Measurements from ENCODE around the gene PRRG4. TPM values are rescaled to one million over a fixed set of nuclear protein-coding genes. Genes with fewer than 3 reads are reported as not detected.
"Not testable (repeated sequence)": the region's sequence is repeated elsewhere in the genome, so short reads cannot be mapped to it uniquely, and the experiment has no call there.

The PRRG4 gene
- total RNA-seq, 1 donor from 2014 or later, result 3.7 TPM

DNA sequence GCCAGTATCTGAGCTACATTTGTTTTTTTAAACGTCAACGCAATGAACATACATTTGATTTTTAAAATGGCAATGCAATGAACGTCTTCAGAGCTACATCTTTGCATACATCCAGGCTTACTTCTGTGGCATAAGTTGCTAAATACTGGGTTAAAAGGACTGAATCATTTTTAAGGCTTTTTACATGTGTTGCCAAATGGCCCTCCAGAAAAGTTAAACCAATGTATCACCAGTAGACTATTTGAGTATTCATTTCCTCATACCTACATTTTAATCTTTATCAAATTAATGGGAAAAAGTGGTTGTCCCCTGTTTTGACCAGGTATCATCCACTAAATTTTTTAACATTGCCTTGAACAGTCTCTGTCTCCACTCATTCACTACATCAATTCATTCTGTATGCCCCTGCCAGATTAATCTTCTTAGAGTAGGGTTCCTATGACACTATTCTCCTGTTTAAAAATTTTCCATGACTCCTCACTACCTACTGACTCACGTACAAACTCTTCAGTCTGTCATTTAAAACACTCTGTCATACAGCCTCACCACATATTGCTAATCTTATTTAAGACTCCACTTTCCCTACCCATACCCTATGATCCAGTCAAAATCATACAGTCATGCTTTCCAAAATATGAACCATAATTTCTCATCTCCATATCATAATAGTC is 12.4 kb upstream of the PRRG4 start:
- Histone ChIP-seq H3K36me3 (ENCODE audit: control insufficient read depth, insufficient read depth, low read length) (no peaks in the 10 kb centered on the region), H3K4me3 (ENCODE audit: low read depth, low read length) (no peak overlapping the region), H3K27me3 (ENCODE audit: control insufficient read depth, insufficient read depth, low read length) (no peaks in the 10 kb centered on the region)
- no peak for DNase-seq (ENCODE audit: low read depth)
- TF ChIP-seq, protein P1, sequence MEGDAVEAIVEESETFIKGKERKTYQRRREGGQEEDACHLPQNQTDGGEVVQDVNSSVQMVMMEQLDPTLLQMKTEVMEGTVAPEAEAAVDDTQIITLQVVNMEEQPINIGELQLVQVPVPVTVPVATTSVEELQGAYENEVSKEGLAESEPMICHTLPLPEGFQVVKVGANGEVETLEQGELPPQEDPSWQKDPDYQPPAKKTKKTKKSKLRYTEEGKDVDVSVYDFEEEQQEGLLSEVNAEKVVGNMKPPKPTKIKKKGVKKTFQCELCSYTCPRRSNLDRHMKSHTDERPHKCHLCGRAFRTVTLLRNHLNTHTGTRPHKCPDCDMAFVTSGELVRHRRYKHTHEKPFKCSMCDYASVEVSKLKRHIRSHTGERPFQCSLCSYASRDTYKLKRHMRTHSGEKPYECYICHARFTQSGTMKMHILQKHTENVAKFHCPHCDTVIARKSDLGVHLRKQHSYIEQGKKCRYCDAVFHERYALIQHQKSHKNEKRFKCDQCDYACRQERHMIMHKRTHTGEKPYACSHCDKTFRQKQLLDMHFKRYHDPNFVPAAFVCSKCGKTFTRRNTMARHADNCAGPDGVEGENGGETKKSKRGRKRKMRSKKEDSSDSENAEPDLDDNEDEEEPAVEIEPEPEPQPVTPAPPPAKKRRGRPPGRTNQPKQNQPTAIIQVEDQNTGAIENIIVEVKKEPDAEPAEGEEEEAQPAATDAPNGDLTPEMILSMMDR (IDR thresholded peaks at IDR 0.05; ENCODE audit: insufficient read depth, low read length, poor library complexity, severe bottlenecking), result no peak

DNA sequence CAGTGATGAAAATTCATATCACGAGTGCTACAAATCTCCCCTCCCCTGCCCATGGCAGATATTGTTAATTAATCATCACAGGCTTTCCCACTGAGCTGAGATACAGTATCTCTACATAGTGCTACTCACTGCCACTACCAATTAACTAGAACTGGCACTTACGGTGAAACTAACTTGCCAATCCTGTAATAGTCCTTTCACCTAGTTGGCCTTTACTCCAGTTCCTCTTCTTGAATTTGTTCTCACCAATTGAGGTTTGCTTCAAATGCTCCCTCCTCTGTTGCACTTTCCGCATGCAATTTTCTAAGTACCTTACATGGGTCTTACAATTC is 11.9 kb upstream of the PRRG4 start:
- no peak for DNase-seq (ENCODE audit: low read depth)
- no peak overlapping the region for H3K4me3 ChIP-seq (ENCODE audit: low read depth, low read length)

DNA sequence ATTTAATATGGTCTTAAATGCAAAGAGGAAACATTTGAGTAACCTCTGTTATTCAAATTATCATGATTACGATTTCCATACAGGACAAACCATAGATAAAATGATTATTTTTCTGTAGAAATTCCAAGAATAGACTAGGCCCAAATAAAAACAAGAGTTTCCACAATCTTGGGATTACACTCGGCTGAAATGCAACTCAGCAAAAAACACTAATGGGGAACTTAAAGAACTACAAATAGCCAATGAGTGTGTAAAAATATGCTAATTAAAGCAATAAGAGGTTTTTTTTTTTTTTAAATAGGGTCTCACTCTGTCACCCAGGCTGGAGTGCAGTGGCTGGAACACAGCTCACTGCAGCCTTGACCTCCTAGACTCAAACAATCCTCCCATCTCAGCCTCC is 10.5 kb upstream of the PRRG4 start:
- Histone ChIP-seq H3K4me3 (ENCODE audit: low read depth, low read length) (no peak overlapping the region), H3K27me3 (ENCODE audit: control insufficient read depth, insufficient read depth, low read length) (no peaks in the 10 kb centered on the region), H3K36me3 (ENCODE audit: control insufficient read depth, insufficient read depth, low read length) (no peaks in the 10 kb centered on the region)
- DNase-seq (ENCODE audit: low read depth), result no peak
- TF ChIP-seq, protein P1 (IDR thresholded peaks at IDR 0.05; ENCODE audit: insufficient read depth, low read length, poor library complexity, severe bottlenecking), result no peak

More for the DNA sequence above, 11.9 kb upstream of the PRRG4 start:
- Histone ChIP-seq H3K36me3 (ENCODE audit: control insufficient read depth, insufficient read depth, low read length) (no peaks in the 10 kb centered on the region), H3K27me3 (ENCODE audit: control insufficient read depth, insufficient read depth, low read length) (no peaks in the 10 kb centered on the region)
- TF ChIP-seq, protein P1 (IDR thresholded peaks at IDR 0.05; ENCODE audit: insufficient read depth, low read length, poor library complexity, severe bottlenecking), result no peak

DNA sequence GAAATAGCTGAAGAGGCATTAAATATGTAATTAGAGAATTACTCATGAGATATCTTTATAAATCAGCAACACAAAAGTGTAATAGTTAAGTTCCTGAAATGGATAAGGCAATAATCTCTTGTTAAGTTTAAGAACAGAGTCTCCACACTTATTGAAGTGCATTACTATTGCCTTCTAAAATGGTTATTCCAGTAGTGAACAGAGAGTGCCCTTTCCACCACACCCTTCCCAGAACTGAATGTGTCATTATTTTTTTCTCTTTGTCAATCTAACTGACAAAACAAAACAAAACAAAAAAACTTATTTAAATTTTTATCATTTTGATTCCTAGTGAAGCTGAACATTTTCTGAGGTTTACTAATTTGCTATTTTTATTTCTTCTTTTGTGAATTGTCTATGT is 9.2 kb upstream of the PRRG4 start:
- no peak overlapping the region for H3K4me3 ChIP-seq (ENCODE audit: low read depth, low read length)
- TF ChIP-seq, protein P1 (IDR thresholded peaks at IDR 0.05; ENCODE audit: insufficient read depth, low read length, poor library complexity, severe bottlenecking), result no peak

DNA sequence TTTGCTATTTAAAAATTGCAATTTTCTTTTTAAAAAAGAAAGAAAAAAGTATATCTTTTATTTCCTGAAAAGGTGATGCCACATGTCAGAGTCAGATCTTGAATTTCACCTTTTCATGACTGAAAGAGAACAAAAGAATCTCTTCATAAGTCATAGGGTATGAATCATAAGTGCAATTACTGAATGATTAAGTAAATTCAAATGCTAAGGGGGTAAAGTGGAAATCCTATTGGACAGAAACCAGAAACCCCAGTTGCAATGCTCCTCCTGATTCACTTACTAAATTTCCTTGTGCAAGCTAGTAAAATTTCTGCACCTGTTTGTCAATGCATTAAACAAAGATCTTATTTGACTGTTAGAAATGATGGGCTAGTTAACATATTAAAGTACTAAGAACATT is 8.2 kb upstream of the PRRG4 start:
- TF ChIP-seq, protein P1 (IDR thresholded peaks at IDR 0.05; ENCODE audit: insufficient read depth, low read length, poor library complexity, severe bottlenecking), result no peak
- H3K27me3 ChIP-seq (ENCODE audit: control insufficient read depth, insufficient read depth, low read length), result no peaks in the 10 kb centered on the region
- no peak for DNase-seq (ENCODE audit: low read depth)
- H3K36me3 ChIP-seq (ENCODE audit: control insufficient read depth, insufficient read depth, low read length), result no peaks in the 10 kb centered on the region
- H3K4me3 ChIP-seq (ENCODE audit: low read depth, low read length), result no peak overlapping the region

More for the DNA sequence above, 9.2 kb upstream of the PRRG4 start:
- Histone ChIP-seq H3K27me3 (ENCODE audit: control insufficient read depth, insufficient read depth, low read length) (no peaks in the 10 kb centered on the region), H3K36me3 (ENCODE audit: control insufficient read depth, insufficient read depth, low read length) (no peaks in the 10 kb centered on the region)
- DNase-seq (ENCODE audit: low read depth), result no peak

DNA sequence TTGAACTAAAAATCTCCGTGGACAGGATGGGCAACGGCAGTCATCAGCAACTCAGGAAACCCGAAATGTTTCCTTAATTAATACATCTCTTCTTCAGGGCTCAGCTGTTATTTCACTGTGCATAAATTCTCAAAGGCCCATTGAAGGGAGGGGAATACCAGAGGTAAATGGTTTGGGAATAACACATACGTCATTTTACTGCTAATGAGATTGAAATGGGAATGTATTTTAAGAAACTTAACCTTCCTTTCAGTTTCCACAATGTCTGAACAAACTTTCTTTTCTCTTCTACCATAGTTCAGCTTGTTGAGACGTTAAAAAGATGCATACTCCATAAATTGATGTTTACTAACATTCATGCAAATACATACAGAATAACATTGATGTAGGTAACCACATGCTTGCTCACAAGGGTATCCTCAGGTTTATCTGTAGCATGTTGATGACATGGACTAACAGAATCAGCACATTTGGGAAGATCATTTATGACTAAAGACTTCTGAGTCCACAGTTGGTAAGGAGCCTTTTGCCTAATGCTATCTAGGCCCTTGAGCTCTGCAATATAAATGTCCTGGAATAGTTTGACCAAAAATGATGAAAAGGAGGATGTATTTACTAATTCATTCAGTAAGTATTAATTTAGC is 7.7 kb upstream of the PRRG4 start:
- TF ChIP-seq, protein P1 (IDR thresholded peaks at IDR 0.05; ENCODE audit: insufficient read depth, low read length, poor library complexity, severe bottlenecking), result no peak
- Histone ChIP-seq H3K4me3 (ENCODE audit: low read depth, low read length) (no peak overlapping the region), H3K27me3 (ENCODE audit: control insufficient read depth, insufficient read depth, low read length) (no peaks in the 10 kb centered on the region), H3K36me3 (ENCODE audit: control insufficient read depth, insufficient read depth, low read length) (no peaks in the 10 kb centered on the region)
- DNase-seq (ENCODE audit: low read depth), result no peak

DNA sequence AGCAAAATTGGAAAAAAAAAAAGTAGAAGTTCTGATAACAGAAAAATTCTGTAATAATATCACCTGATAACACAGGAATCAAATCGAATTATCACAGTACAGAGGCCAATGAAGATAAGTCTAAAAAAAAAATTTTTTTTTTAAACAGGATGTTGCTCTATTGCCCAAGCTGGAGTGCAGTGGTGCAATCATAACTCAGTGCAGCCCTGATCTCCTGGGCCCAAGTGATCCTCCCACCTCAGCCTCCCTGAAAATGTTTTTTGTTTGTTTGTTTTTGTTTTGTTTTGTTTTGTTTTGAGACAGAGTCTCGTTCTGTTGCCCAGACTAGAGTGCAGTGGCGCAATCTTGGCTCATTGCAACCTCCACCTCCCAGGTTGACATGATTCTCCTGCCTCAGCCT is 6.1 kb upstream of the PRRG4 start:
- H3K27me3 ChIP-seq (ENCODE audit: control insufficient read depth, insufficient read depth, low read length); DNase-seq (ENCODE audit: low read depth); H3K4me3 ChIP-seq (ENCODE audit: low read depth, low read length); H3K36me3 ChIP-seq (ENCODE audit: control insufficient read depth, insufficient read depth, low read length): not testable (repeated sequence)
